Measurements from ENCODE around the gene MEIS2.

The MEIS2 gene

DNA sequence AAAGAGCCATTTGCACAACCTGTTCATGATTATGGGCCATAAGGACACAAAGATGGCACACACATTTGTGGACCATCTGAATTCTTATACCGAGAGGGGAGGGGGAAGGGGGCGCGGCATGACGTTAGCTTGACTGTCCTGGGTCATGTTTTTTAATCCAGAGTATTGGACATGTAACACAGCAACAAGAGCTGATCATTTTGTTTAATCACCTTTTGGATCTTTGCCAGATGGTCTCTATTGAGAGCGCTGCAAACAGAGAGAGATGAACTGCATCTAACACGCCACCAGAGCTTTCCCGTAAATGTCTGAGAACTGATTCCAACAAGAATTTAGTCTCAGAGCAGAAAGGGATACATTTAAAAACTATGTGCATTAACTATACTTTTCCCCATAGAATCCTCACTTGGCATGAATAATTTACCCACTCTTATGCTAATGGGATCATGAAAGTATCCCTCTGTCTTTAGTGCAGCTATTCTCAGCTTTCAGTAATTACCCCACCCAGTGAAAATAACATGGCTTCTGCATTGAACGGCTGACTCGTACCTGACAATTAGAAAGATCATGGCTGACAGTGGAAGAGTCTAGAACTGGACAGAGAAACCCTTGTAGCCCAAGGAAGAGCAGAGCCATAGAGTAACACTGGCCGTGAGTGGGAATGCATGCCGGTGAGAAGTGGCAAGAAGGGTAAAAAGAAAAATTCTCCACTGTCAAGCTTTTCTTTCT lies 22.6 kb downstream of the MEIS2 start:
- DNase-seq (ENCODE audit: low spot score), result no peak
- no peak for FAIRE-seq

DNA sequence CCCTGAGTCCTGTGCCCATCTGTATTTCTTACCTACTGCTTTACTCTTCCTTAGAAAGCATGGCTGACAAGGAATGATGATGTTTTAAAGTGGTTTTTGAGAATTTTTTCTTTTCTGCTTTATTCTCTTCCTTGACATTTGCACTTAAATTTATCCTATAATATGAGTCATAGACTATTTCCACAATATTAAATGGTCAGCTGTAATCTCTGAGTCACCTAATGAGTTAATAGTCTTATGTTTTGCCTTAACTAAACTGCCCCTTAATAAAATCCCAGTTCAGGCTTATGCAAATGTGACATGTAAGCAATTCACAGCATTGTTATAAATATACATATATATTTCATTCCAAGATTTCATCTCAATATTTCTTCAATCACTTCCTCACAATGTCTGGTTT lies 23.8 kb downstream of the MEIS2 start:
- no peak for FAIRE-seq
- no peak for DNase-seq (ENCODE audit: low spot score)

DNA sequence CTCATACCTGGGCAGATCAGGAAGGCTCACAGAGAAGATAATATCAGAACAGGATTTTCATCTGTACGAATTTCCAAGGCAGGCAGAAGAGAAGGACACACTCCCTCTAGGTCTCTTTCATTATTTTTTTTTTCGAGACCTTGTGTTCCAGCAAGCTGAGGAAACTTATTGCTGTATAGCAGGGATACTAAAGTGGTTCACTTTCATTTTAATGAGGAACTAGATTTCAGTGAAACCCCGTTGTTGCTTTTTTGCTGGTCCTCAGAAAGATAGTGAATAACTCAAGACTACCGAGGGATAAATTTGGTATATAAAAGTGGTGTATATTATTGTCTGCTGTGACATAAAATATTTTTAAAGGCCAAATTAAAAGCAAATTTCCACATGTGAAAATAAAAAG lies 24.6 kb downstream of the MEIS2 start:
- no peak for FAIRE-seq
- no peak for DNase-seq (ENCODE audit: low spot score)

DNA sequence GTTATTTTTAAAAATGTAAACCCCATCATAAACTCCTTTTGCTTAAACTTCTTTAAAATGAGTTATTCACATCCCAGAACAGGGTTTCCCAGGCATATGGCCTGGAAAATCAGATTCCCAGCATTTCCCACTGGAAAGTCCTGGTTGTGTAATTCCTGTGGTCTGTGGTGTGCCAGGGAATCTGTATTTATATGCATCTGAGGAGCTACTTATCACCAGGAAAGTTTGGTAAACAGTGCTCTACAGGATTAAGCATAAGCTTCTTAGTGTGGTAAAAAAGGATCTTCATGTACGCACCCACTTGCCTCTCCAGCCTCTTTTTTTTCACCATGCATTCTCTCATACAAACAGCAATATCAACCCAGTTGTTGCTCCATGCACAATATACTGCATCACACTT lies 28.2 kb downstream of the MEIS2 start:
- DNase-seq (ENCODE audit: low spot score) (no peak), FAIRE-seq (no peak)

DNA sequence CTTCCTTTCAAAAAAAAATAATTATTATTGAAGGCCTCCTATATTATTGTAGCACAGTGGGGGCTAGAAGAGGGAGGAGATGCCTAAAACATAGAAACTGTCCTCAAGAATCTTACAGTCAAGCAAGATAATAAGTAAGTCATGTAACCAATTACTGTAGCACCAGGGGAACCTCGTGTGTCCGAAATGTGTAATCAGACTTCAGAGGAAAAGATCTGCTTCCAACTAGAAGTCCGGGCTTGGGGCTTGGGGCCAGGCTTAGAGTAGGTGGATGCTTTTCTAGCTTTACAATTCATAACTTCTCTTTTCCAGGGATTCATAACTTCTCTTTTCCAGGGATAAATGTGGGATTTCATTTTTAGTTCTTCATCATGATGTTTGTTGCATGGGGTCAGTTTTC lies 29.2 kb downstream of the MEIS2 start:
- FAIRE-seq, result no peak

GRCh38 chr15:37070686-37071085 lies 29.7 kb downstream of the MEIS2 start:
- FAIRE-seq (no peak), DNase-seq (ENCODE audit: low spot score) (no peak)

More for the DNA sequence above, 29.2 kb downstream of the MEIS2 start:
- no peak for DNase-seq (ENCODE audit: low spot score)

GRCh38 chr15:37061996-37062395 lies 38.4 kb downstream of the MEIS2 start:
- DNase-seq (ENCODE audit: low spot score) (no peak), FAIRE-seq (no peak)

- peak; percentile 47 for DNase-seq (ENCODE audit: low spot score)
- FAIRE-seq, result no peak
Measured at GRCh38 chr15:37059086-37059485, 41.3 kb downstream of the MEIS2 start.

GRCh38 chr15:37058316-37058985 lies 41.9 kb downstream of the MEIS2 start:
- DNase-seq (ENCODE audit: low spot score) (peak; percentile 10), FAIRE-seq (no peak)

DNA sequence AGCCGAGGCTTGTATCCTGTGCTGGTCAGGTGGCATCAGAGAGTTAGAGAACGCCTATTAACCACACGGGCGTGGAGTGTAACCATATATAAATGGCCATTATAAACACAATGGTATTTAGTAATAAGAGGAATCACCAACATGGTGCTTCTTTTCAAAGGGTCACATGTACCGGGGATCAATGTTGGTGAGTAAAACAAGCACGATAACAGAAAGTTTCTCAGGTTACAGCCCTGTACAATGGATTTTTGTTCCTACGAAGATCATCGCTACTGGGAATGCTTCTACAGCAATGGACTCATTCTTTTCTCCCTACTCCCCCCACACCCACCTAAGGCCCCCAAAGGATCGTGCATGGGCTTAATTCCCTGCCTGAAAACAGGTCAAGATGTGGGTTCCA lies 42.5 kb downstream of the MEIS2 start:
- DNase-seq (ENCODE audit: low spot score), result no peak
- no peak for FAIRE-seq

GRCh38 chr15:37057256-37057655 lies 43.1 kb downstream of the MEIS2 start:
- no peak for DNase-seq (ENCODE audit: low spot score)

GRCh38 chr15:37056177-37057121 lies 43.9 kb downstream of the MEIS2 start:
- DNase-seq (ENCODE audit: low spot score) (no peak), FAIRE-seq (peak; percentile 41)

More at GRCh38 chr15:37057256-37057655, 43.1 kb downstream of the MEIS2 start:
- FAIRE-seq, result no peak

GRCh38 chr15:37055481-37055880 lies 44.9 kb downstream of the MEIS2 start:
- no peak for DNase-seq (ENCODE audit: low spot score)
- FAIRE-seq, result no peak

DNA sequence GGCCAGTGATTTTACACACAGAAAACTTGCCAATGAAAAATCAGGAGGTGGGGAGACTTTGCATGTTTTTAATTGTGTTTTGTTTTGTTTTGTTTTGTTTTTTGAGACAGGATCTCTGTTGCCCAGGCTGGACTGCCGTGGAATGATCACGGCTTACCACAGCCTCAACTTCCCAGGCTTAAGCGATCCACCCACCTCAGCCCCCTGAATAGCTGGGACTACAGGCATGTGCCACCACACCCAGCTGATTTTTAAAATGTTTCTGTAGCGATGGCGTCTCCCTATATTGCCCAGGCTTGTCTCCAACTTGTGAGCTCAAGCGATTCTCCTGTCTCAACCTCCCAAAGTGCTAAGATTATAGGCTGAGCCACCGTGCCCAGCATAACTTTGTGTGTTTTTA lies 46.0 kb downstream of the MEIS2 start:
- DNase-seq (ENCODE audit: low spot score) (no peak), FAIRE-seq (no peak)

DNA sequence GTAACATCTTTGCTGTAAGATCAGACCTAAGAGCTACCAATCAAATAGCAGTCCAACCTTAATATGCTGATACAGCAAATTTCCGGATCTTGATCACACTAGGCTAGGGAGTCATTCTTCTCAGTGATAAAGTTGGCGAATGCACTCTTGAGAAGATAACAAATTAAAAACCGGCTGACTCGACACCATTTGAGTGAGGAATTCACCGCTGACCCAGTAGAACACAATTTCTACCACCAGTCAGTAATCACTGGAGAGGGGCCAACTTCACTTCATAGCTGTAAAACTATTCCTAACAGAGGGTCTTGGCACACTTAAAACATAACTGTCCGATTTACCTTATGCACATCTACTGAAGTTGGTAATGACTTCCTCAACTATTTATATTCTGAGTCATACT lies 47.2 kb downstream of the MEIS2 start:
- peak; percentile 66 for DNase-seq (ENCODE audit: low spot score)
- FAIRE-seq, result peak; percentile 71

- DNase-seq (ENCODE audit: low spot score) (no peak), FAIRE-seq (no peak)
Measured at GRCh38 chr15:37050345-37050744, 50.0 kb downstream of the MEIS2 start.

GRCh38 chr15:37046876-37047614 lies 53.3 kb downstream of the MEIS2 start:
- FAIRE-seq (peak; percentile 32), DNase-seq (ENCODE audit: low spot score) (no peak)

GRCh38 chr15:37045859-37046740 lies 54.2 kb downstream of the MEIS2 start:
- DNase-seq (ENCODE audit: low spot score) (no peak), FAIRE-seq (no peak)

DNA sequence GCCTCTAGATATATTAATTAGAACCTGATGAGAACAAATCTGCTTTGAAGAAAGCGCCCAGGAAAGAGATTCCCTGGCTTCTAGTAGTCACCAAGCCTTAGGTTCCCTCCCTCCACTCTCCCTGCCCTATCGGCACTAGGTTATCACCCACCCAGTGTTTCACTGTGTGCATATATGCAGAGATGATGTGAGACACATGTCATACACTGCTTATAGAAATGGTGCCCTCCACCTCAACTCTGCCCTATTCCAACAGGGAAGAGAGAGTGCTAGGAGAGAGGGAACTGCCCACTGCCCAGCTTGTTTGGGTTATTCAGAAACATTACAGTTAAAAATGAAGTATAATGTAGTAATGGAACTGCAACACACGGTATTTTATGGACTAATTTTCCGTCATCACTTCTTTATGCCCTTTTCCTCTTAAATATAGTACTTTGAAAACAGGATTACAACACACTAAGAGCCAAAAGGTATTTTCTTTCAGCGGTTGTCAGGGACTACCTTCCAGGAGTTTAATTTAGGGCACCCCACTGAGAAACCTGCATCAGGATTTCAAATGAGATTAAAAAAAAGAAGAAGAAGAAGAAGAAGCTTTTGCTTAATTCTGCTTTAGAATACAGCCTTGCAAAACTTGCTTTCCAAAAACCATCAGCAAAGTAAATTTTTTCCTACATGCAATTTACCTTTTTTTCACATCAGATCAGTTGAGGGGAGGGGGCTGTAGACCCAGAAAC lies 55.3 kb downstream of the MEIS2 start:
- FAIRE-seq (no peak), DNase-seq (ENCODE audit: low spot score) (no peak)

- DNase-seq (ENCODE audit: low spot score) (no peak), FAIRE-seq (no peak)
Measured at GRCh38 chr15:37041836-37042235, 58.5 kb downstream of the MEIS2 start.

Data from RCC 7860 (cell line).